ENCODE results near the gene HDHD2. TPM values are rescaled to one million over a fixed set of nuclear protein-coding genes. Genes with fewer than 3 reads are reported as not detected.

The HDHD2 gene
- total RNA-seq, 1 experiment from 2014 or later: 48.0 TPM

DNA sequence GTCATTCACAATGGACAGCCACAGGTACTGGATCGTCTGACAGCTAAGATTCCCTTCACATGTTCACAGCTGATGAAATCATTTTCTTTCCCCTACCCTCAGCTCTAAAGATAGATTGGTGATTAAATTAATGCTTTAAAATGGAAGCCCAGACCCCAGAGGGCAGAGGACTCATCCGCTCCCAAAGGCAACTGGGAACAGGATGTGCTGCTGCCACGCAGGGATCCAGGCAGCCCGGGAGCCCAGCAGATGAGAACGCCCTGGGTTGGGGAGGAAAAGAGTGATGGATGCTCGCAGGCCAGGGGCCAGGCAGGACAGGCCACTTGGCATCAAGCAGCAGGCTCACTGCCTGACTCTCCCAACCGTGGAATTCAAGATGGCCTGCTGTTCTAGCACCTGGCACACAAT lies 41.3 kb downstream of the HDHD2 start:
- H3K4me3 Mint-ChIP-seq (ENCODE audit: unreplicated experiment): no peak overlapping the region
- H3K27me3 Mint-ChIP-seq (ENCODE audit: insufficient read depth, unreplicated experiment): no peaks in the 10 kb centered on the region
- ChIA-PET POLR2A (no interaction called here), CTCF (interaction anchor here (0.6 to 1.0 kb wide), 2 partner anchors 41 to 229 kb away, joined by 3 to 5 read pairs; partner anchors contain the start of gene HDHD2)
- no peak overlapping the region for H3K27ac Mint-ChIP-seq (ENCODE audit: low read depth, unreplicated experiment)
- TF ChIP-seq CTCF (IDR thresholded peaks at IDR 0.05; ENCODE audit: unreplicated experiment): no peak
- DNase-seq (ENCODE audit: unreplicated experiment): no peak
- BruUV-seq (replicated peaks): no TSS peak
- peaks cover 55% of the 10 kb centered on the region for H3K36me3 Mint-ChIP-seq (ENCODE audit: insufficient read depth, unreplicated experiment)
- peaks cover 5% of the 10 kb centered on the region for H3K4me1 Mint-ChIP-seq (ENCODE audit: insufficient read depth, unreplicated experiment)
- no peaks in the 10 kb centered on the region for H3K9me3 Mint-ChIP-seq (ENCODE audit: unreplicated experiment)
- intact Hi-C loops (cut with micrococcal nuclease): no loop called here

DNA sequence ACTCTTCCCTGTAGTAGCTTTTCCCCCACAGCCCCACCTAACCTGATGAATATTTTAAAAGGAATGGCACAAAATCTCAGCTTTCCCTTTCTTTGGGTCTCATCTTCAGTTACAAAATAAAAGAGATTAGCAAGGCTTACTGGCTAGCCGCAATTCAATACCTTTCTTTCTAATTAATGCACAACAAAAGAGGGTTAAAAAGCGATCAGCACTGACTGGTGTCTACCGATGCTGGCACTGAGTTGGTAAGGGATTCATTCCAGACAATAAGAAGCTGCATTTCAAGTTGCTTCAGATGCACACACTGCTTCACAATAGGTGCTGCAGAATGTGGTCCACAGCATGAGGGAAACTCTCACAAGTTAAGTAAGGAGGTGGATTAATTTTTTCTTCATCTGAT lies 41.9 kb downstream of the HDHD2 start:
- H3K27ac Mint-ChIP-seq (ENCODE audit: low read depth, unreplicated experiment): no peak overlapping the region
- no peak for DNase-seq (ENCODE audit: unreplicated experiment)
- POLR2A ChIA-PET: no interaction called here
- H3K27me3 Mint-ChIP-seq (ENCODE audit: insufficient read depth, unreplicated experiment): no peaks in the 10 kb centered on the region
- CTCF ChIA-PET: no interaction called here
- no peak overlapping the region for H3K4me3 Mint-ChIP-seq (ENCODE audit: unreplicated experiment)
- no peak for TF ChIP-seq CTCF (IDR thresholded peaks at IDR 0.05; ENCODE audit: unreplicated experiment)
- no TSS peak for BruUV-seq (replicated peaks)
- H3K36me3 Mint-ChIP-seq (ENCODE audit: insufficient read depth, unreplicated experiment): peaks cover 48% of the 10 kb centered on the region
- H3K4me1 Mint-ChIP-seq (ENCODE audit: insufficient read depth, unreplicated experiment): peaks cover 5% of the 10 kb centered on the region
- H3K9me3 Mint-ChIP-seq (ENCODE audit: unreplicated experiment): no peaks in the 10 kb centered on the region
- intact Hi-C loops (cut with micrococcal nuclease): no loop called here

- Mint-ChIP-seq H3K4me1 (ENCODE audit: insufficient read depth, unreplicated experiment) (no peaks in the 10 kb centered on the region), H3K27ac (ENCODE audit: low read depth, unreplicated experiment) (no peak overlapping the region), H3K9me3 (ENCODE audit: unreplicated experiment) (no peaks in the 10 kb centered on the region), H3K36me3 (ENCODE audit: insufficient read depth, unreplicated experiment) (peaks cover 12% of the 10 kb centered on the region), H3K4me3 (ENCODE audit: unreplicated experiment) (no peak overlapping the region), H3K27me3 (ENCODE audit: insufficient read depth, unreplicated experiment) (no peaks in the 10 kb centered on the region)
- TF ChIP-seq CTCF (IDR thresholded peaks at IDR 0.05; ENCODE audit: unreplicated experiment): peak; percentile 82
- intact Hi-C loops (cut with micrococcal nuclease): loop anchor here (1.0 to 5.0 kb wide), 3 partner anchors 105 to 647 kb away; no protein-coding TSS in a partner anchor
- POLR2A ChIA-PET: interaction anchor here (0.8 to 1.3 kb wide), 2 partner anchors 13 to 25 kb away, joined by 4 read pairs; no protein-coding TSS in a partner anchor
- CTCF ChIA-PET: interaction anchor here (0.6 to 9.2 kb wide), 21 partner anchors 9 to 661 kb away, joined by 3 to 164 read pairs (median 4); partner anchors contain the start of gene HDHD2
- peak; percentile 65 for DNase-seq (ENCODE audit: unreplicated experiment)
- no TSS peak for BruUV-seq (replicated peaks)
Observed at GRCh38 chr18:47100212-47100831, 50.0 kb downstream of the HDHD2 start.

- intact Hi-C loops (cut with micrococcal nuclease): no loop called here
- CTCF ChIA-PET: interaction anchor here (1.0 to 3.0 kb wide), 4 partner anchors 19 to 653 kb away, joined by 3 to 28 read pairs (median 4); no protein-coding TSS in a partner anchor
- Mint-ChIP-seq H3K9me3 (ENCODE audit: unreplicated experiment) (no peaks in the 10 kb centered on the region), H3K27me3 (ENCODE audit: insufficient read depth, unreplicated experiment) (no peaks in the 10 kb centered on the region), H3K36me3 (ENCODE audit: insufficient read depth, unreplicated experiment) (peaks cover 17% of the 10 kb centered on the region), H3K4me1 (ENCODE audit: insufficient read depth, unreplicated experiment) (no peaks in the 10 kb centered on the region), H3K27ac (ENCODE audit: low read depth, unreplicated experiment) (no peak overlapping the region), H3K4me3 (ENCODE audit: unreplicated experiment) (no peak overlapping the region)
- no peak for DNase-seq (ENCODE audit: unreplicated experiment)
- TF ChIP-seq CTCF (IDR thresholded peaks at IDR 0.05; ENCODE audit: unreplicated experiment): no peak
- BruUV-seq (replicated peaks): no TSS peak
- POLR2A ChIA-PET: interaction anchor here (1.6 kb wide), 1 partner anchor 20 kb away, joined by 4 read pairs; no protein-coding TSS in a partner anchor
Observed at GRCh38 chr18:47095810-47096209, 54.5 kb downstream of the HDHD2 start.
